ENCODE data around the gene KLF1. TPM values are rescaled to one million over a fixed set of nuclear protein-coding genes. Genes with fewer than 3 reads are reported as not detected.
"Not testable (repeated sequence)": the region's sequence is repeated elsewhere in the genome, so short reads cannot be mapped to it uniquely, and the experiment has no call there.

Gene KLF1
- total RNA-seq, 2 experiments from 2014 or later: 0.18 to 0.37 TPM

GRCh38 chr19:12918253-12918652, 31.3 kb upstream of the KLF1 start:
- ATAC-seq (no peak), DNase-seq (no peak)
- H3K36me3 Mint-ChIP-seq (ENCODE audit: low read depth): peaks cover 20% of the 10 kb centered on the region
- POLR2A ChIA-PET: no interaction called here
- peak overlapping the region; percentile 82 for H3K27ac Mint-ChIP-seq
- intact Hi-C loops (cut with DNase I, micrococcal nuclease): loop anchor here in 1 of 2 experiments (2.0 kb wide), 1 partner anchor 39 kb away; the partner anchor contains the start of gene GADD45GIP1
- CTCF ChIA-PET: interaction anchor here (0.7 to 1.5 kb wide), 2 partner anchors 84 to 150 kb away, joined by 3 to 4 read pairs; partner anchors contain the start of gene RTBDN
- H3K4me1 Mint-ChIP-seq: peaks cover 31% of the 10 kb centered on the region
- no peaks in the 10 kb centered on the region for H3K9me3 Mint-ChIP-seq (ENCODE audit: low read depth)
- H3K4me3 Mint-ChIP-seq: peak overlapping the region; percentile 64
- no peaks in the 10 kb centered on the region for H3K27me3 Mint-ChIP-seq

GRCh38 chr19:12915860-12916259, 28.9 kb upstream of the KLF1 start:
- CTCF ChIA-PET: interaction anchor here (0.6 kb wide), 1 partner anchor 439 kb away, joined by 3 read pairs; no protein-coding TSS in a partner anchor
- H3K27me3 Mint-ChIP-seq: not testable (repeated sequence)

GRCh38 chr19:12913851-12914690, 27.1 kb upstream of the KLF1 start:
- H3K27me3 Mint-ChIP-seq: no peaks in the 10 kb centered on the region
- H3K9me3 Mint-ChIP-seq (ENCODE audit: low read depth): no peaks in the 10 kb centered on the region
- H3K4me1 Mint-ChIP-seq: peaks cover 26% of the 10 kb centered on the region
- peak; percentile 81 for ATAC-seq
- intact Hi-C loops (cut with DNase I, micrococcal nuclease): no loop called here
- H3K36me3 Mint-ChIP-seq (ENCODE audit: low read depth): peaks cover 3% of the 10 kb centered on the region
- peak overlapping the region; percentile 94 for H3K27ac Mint-ChIP-seq
- peak; percentile 70 for DNase-seq
- POLR2A ChIA-PET: interaction anchor here (1.6 kb wide), 1 partner anchor 23 kb away, joined by 7 read pairs; the partner anchor contains the start of gene GCDH
- CTCF ChIA-PET: interaction anchor here (0.6 to 1.7 kb wide), 6 partner anchors 19 to 148 kb away, joined by 3 to 8 read pairs (median 4); partner anchors contain the start of gene FARSA
- peak overlapping the region; percentile 36 for H3K4me3 Mint-ChIP-seq

More at GRCh38 chr19:12915860-12916259, 28.9 kb upstream of the KLF1 start:
- POLR2A ChIA-PET: interaction anchor here (0.6 kb wide), 1 partner anchor 362 kb away, joined by 3 read pairs; no protein-coding TSS in a partner anchor
- peaks cover 33% of the 10 kb centered on the region for H3K4me1 Mint-ChIP-seq
- intact Hi-C loops (cut with DNase I, micrococcal nuclease); H3K36me3 Mint-ChIP-seq (ENCODE audit: low read depth); H3K27ac Mint-ChIP-seq; H3K9me3 Mint-ChIP-seq (ENCODE audit: low read depth); DNase-seq; ATAC-seq; H3K4me3 Mint-ChIP-seq: not testable (repeated sequence)

- Mint-ChIP-seq H3K27ac (no peak overlapping the region), H3K36me3 (ENCODE audit: low read depth) (no peaks in the 10 kb centered on the region), H3K27me3 (no peaks in the 10 kb centered on the region), H3K4me1 (peaks cover 20% of the 10 kb centered on the region), H3K4me3 (no peak overlapping the region), H3K9me3 (ENCODE audit: low read depth) (no peaks in the 10 kb centered on the region)
- DNase-seq: no peak
- POLR2A ChIA-PET: interaction anchor here (0.7 to 1.6 kb wide), 2 partner anchors 22 to 163 kb away, joined by 6 to 7 read pairs; partner anchors contain the start of gene GCDH
- CTCF ChIA-PET: interaction anchor here (0.7 to 1.7 kb wide), 8 partner anchors 17 to 64 kb away, joined by 3 to 8 read pairs (median 4); partner anchors contain the start of gene FARSA
- ATAC-seq: no peak
- intact Hi-C loops (cut with DNase I, micrococcal nuclease): no loop called here
Observed at GRCh38 chr19:12913011-12913561, 26.1 kb upstream of the KLF1 start.

DNA sequence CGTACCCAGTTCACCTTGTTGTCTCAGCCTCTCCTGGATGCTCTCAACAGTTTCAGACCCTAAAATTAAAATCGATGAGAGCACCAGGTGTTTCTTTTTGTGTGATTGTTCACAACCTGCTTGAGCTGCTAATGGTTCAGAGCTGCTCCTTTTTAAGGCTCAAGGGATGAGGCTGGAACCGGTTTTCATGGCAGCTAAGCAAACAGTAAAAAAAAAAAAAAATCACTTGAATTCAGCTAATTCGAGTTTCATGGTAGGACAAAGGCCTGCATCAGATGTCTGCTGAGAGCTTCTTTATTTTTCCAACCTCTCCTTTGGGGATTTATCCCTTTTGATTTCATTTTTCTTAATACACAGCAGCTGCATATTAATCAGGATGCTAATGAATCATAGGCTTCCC, 25.6 kb upstream of the KLF1 start:
- no peaks in the 10 kb centered on the region for H3K36me3 Mint-ChIP-seq (ENCODE audit: low read depth)
- no peak for DNase-seq
- no peak overlapping the region for H3K27ac Mint-ChIP-seq
- CTCF ChIA-PET: interaction anchor here (0.8 to 1.5 kb wide), 6 partner anchors 12 to 63 kb away, joined by 3 to 6 read pairs (median 4); no protein-coding TSS in a partner anchor
- H3K4me3 Mint-ChIP-seq: no peak overlapping the region
- POLR2A ChIA-PET: interaction anchor here (0.7 kb wide), 1 partner anchor 163 kb away, joined by 6 read pairs; no protein-coding TSS in a partner anchor
- ATAC-seq: no peak
- H3K27me3 Mint-ChIP-seq: no peaks in the 10 kb centered on the region
- intact Hi-C loops (cut with DNase I, micrococcal nuclease): no loop called here
- peaks cover 20% of the 10 kb centered on the region for H3K4me1 Mint-ChIP-seq
- H3K9me3 Mint-ChIP-seq (ENCODE audit: low read depth): no peaks in the 10 kb centered on the region

- Mint-ChIP-seq H3K9me3 (ENCODE audit: low read depth) (no peaks in the 10 kb centered on the region), H3K4me1 (no peaks in the 10 kb centered on the region), H3K4me3 (no peak overlapping the region), H3K27ac (no peak overlapping the region), H3K36me3 (ENCODE audit: low read depth) (no peaks in the 10 kb centered on the region), H3K27me3 (no peaks in the 10 kb centered on the region)
- CTCF ChIA-PET: interaction anchor here (0.8 to 1.6 kb wide), 6 partner anchors 14 to 154 kb away, joined by 3 to 5 read pairs (median 4); no protein-coding TSS in a partner anchor
- ATAC-seq (no peak), DNase-seq (no peak)
- intact Hi-C loops (cut with DNase I, micrococcal nuclease): no loop called here
- POLR2A ChIA-PET: no interaction called here
Observed at GRCh38 chr19:12907166-12907565, 20.2 kb upstream of the KLF1 start.

DNA sequence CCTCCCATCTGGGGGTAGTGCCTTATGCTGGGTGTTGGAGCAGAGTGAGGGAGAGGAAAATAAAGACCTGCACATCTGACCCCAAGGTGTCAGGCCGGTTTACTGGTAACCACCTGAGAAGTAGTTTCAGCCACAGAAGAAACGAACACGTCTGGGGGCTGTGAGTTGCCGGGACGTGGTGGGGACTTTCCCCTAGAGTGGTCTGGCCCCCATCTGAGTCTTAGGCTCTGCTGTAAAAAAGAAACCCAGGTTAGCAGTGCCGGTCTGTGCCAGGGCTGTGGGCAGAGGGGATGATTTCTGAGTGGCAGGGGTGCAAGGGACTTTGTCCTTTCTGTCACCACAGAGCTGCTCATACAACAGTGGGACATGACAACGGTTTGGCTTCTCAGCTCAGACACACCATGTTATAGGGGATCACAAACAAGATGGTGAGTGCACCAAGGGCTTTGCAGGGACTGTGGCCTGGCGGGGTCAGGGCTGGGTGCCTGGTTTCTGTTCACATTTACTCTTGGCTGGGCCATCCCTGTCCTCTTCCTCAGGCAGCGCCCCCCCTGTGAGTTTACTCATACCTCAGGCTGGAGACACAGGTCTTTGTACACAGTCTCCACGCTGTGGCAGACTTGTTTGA, 13.0 kb upstream of the KLF1 start:
- intact Hi-C loops (cut with DNase I, micrococcal nuclease): no loop called here
- H3K27ac Mint-ChIP-seq: no peak overlapping the region
- ChIA-PET CTCF (interaction anchor here (0.5 to 1.6 kb wide), 4 partner anchors 12 to 299 kb away, joined by 3 read pairs; no protein-coding TSS in a partner anchor), POLR2A (interaction anchor here (0.6 kb wide), 1 partner anchor 894 kb away, joined by 4 read pairs; no protein-coding TSS in a partner anchor)
- peaks cover 16% of the 10 kb centered on the region for H3K36me3 Mint-ChIP-seq (ENCODE audit: low read depth)
- peak; percentile 21 for DNase-seq
- H3K9me3 Mint-ChIP-seq (ENCODE audit: low read depth): no peaks in the 10 kb centered on the region
- peaks cover 3% of the 10 kb centered on the region for H3K4me1 Mint-ChIP-seq
- peak; percentile 63 for ATAC-seq
- H3K4me3 Mint-ChIP-seq: no peak overlapping the region
- H3K27me3 Mint-ChIP-seq: no peaks in the 10 kb centered on the region

DNA sequence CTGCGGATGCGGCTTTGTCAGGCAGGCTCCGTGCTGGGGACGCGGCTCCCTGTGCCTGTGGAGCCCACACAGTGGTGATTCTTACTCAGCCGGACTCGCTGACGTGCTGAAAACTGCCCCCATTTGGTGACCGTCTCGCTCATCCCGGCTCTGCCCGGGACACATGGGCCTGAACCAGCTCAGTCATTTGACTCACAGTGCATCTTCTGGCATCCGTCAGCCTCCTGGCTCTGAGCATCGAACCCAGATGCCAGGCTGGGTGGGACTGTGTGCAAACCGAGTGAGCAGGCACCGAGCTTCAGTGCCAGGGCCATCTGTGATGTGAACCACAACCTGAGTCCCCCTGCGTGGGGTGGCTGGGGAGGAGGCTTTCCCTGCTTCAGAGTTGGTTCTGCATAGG, 9.5 kb upstream of the KLF1 start:
- intact Hi-C loops (cut with DNase I, micrococcal nuclease): no loop called here
- Mint-ChIP-seq H3K27ac (no peak overlapping the region), H3K4me3 (no peak overlapping the region), H3K27me3 (no peaks in the 10 kb centered on the region), H3K9me3 (ENCODE audit: low read depth) (no peaks in the 10 kb centered on the region), H3K4me1 (peaks cover 10% of the 10 kb centered on the region), H3K36me3 (ENCODE audit: low read depth) (peaks cover 25% of the 10 kb centered on the region)
- no peak for ATAC-seq
- no peak for DNase-seq
- ChIA-PET POLR2A (no interaction called here), CTCF (interaction anchor here (0.6 kb wide), 1 partner anchor 144 kb away, joined by 3 read pairs; no protein-coding TSS in a partner anchor)

GRCh38 chr19:12893582-12893981, 6.6 kb upstream of the KLF1 start:
- intact Hi-C loops (cut with DNase I, micrococcal nuclease): no loop called here
- Mint-ChIP-seq H3K27ac (no peak overlapping the region), H3K4me3 (peak overlapping the region; percentile 100), H3K27me3 (no peaks in the 10 kb centered on the region), H3K36me3 (ENCODE audit: low read depth) (peaks cover 19% of the 10 kb centered on the region), H3K4me1 (peaks cover 16% of the 10 kb centered on the region), H3K9me3 (ENCODE audit: low read depth) (no peaks in the 10 kb centered on the region)
- ChIA-PET POLR2A (no interaction called here), CTCF (interaction anchor here (0.7 kb wide), 1 partner anchor 28 kb away, joined by 3 read pairs; no protein-coding TSS in a partner anchor)
- no peak for DNase-seq
- no peak for ATAC-seq

- DNase-seq (peak; percentile 38), ATAC-seq (no peak)
- POLR2A ChIA-PET: interaction anchor here (0.9 to 1.8 kb wide), 8 partner anchors 9 to 100 kb away, joined by 3 to 7 read pairs (median 5); partner anchors contain the start of genes FARSA and JUNB
- Mint-ChIP-seq H3K4me3 (peak overlapping the region; percentile 100), H3K9me3 (ENCODE audit: low read depth) (no peaks in the 10 kb centered on the region), H3K27ac (peak overlapping the region; percentile 51), H3K4me1 (peaks cover 16% of the 10 kb centered on the region), H3K27me3 (no peaks in the 10 kb centered on the region), H3K36me3 (ENCODE audit: low read depth) (peaks cover 13% of the 10 kb centered on the region)
- CTCF ChIA-PET: interaction anchor here (0.8 to 2.2 kb wide), 7 partner anchors 11 to 74 kb away, joined by 4 to 11 read pairs (median 5); partner anchors contain the start of gene DNASE2
- intact Hi-C loops (cut with DNase I, micrococcal nuclease): loop anchor here (1.0 to 2.0 kb wide), 9 partner anchors 10 to 154 kb away; partner anchors contain the start of genes SYCE2 (in 2 of the 2), CALR (in 1 of the 2), DNASE2 (in 1 of the 2) and FARSA (in 1 of the 2)
Observed at GRCh38 chr19:12891553-12892021, 4.6 kb upstream of the KLF1 start.
